Mesenchymal stem cell (in vitro differentiated cells and primary cell): ENCODE results near the gene WDR18.
A peak's percentile ranks its signal among the peaks of the same experiment; 100 is the strongest.
"Not testable (repeated sequence)": the region's sequence is repeated elsewhere in the genome, so short reads cannot be mapped to it uniquely, and the experiment has no call there.

ENCODE experiments used
- DNase-seq: peaks from one replicate; pipeline ENCODE4 v3.0.0-alpha.2; 2013
- H2AFZ ChIP-seq: one replicate; pipeline ENCODE4 v1.6.1; 2013; ENCODE audit warnings: low read depth, mild to moderate bottlenecking, control low read depth, inconsistent platforms, low read length, moderate library complexity
- H2AK5ac ChIP-seq: 2 replicates; pipeline ENCODE4 v1.6.1; 2013; ENCODE audit warnings: low read length, moderate library complexity, mild to moderate bottlenecking, inconsistent platforms; ENCODE audit not compliant: severe bottlenecking
- H2BK120ac ChIP-seq: one replicate; pipeline ENCODE4 v1.6.1; 2013; ENCODE audit warnings: low read depth, mild to moderate bottlenecking, inconsistent platforms, low read length, moderate library complexity
- H2BK12ac ChIP-seq, 2 experiments: one replicate each; pipeline ENCODE4 v1.6.1; 2013; ENCODE audit warnings: inconsistent platforms in 2 of 2, low read length in 2 of 2, mild to moderate bottlenecking in 2 of 2, moderate library complexity in 2 of 2, control low read depth in 1 of 2
- H2BK15ac ChIP-seq: one replicate; pipeline ENCODE4 v1.6.1; 2013; ENCODE audit warnings: mild to moderate bottlenecking, low read depth, inconsistent platforms; ENCODE audit not compliant: poor library complexity, severe bottlenecking
- H2BK5ac ChIP-seq: 2 replicates; pipeline ENCODE4 v1.6.1; 2013; ENCODE audit warnings: low read depth, mild to moderate bottlenecking, low read length, control low read depth, inconsistent platforms; ENCODE audit not compliant: poor library complexity, severe bottlenecking
- H3K14ac ChIP-seq, 2 experiments: one replicate each; pipeline ENCODE4 v1.6.1; 2013; ENCODE audit warnings: inconsistent platforms in 2 of 2, low read length in 2 of 2, control low read depth in 1 of 2, mild to moderate bottlenecking in 1 of 2, moderate library complexity in 1 of 2
- H3K18ac ChIP-seq, 2 experiments: one replicate each; pipeline ENCODE4 v1.6.1; 2013; ENCODE audit warnings: inconsistent platforms in 2 of 2, low read length in 2 of 2, control low read depth in 1 of 2, low read depth in 1 of 2, mild to moderate bottlenecking in 1 of 2
- H3K23ac ChIP-seq, 2 experiments: one replicate each; pipeline ENCODE4 v1.6.1; 2013; ENCODE audit warnings: inconsistent platforms in 2 of 2, low read length in 2 of 2, mild to moderate bottlenecking in 2 of 2, moderate library complexity in 2 of 2, control low read depth in 1 of 2
- H3K27ac ChIP-seq: 2 replicates; pipeline ENCODE4 v1.5.1; 2013; ENCODE audit warnings: mild to moderate bottlenecking, moderate library complexity, low read length, control low read depth, inconsistent platforms; ENCODE audit not compliant: poor library complexity, severe bottlenecking
- H3K27me3 ChIP-seq, 2 experiments: 2 replicates each; pipeline versions ENCODE4 v1.6.1 to v1.7.0; 2013; ENCODE audit warnings: low read length in 2 of 2, mild to moderate bottlenecking in 2 of 2, moderate library complexity in 2 of 2, control low read depth in 1 of 2, inconsistent platforms in 1 of 2; ENCODE audit not compliant: control insufficient read depth in 1 of 2, insufficient read depth in 1 of 2
- H3K36me3 ChIP-seq, 2 experiments: 2 replicates each; pipeline versions ENCODE4 v1.6.1 to v1.7.0; 2013; ENCODE audit warnings: low read length in 2 of 2, control low read depth in 1 of 2, inconsistent platforms in 1 of 2, low read depth in 1 of 2, mild to moderate bottlenecking in 1 of 2; ENCODE audit not compliant: insufficient read depth in 2 of 2, control insufficient read depth in 1 of 2
- H3K4ac ChIP-seq, 2 experiments: one replicate each; pipeline ENCODE4 v1.6.1; 2013; ENCODE audit warnings: inconsistent platforms in 2 of 2, low read length in 2 of 2, mild to moderate bottlenecking in 2 of 2, moderate library complexity in 2 of 2, control low read depth in 1 of 2, low read depth in 1 of 2
- H3K4me1 ChIP-seq: 2 replicates; pipeline ENCODE4 v1.6.1; 2013; ENCODE audit warnings: low read depth, low read length, control low read depth; ENCODE audit not compliant: control insufficient read depth, insufficient read depth
- H3K4me2 ChIP-seq: 2 replicates; pipeline ENCODE4 v1.6.1; 2013; ENCODE audit warnings: low read length, mild to moderate bottlenecking, inconsistent platforms; ENCODE audit not compliant: poor library complexity, severe bottlenecking
- H3K4me3 ChIP-seq, 2 experiments: 2 replicates each; pipeline versions ENCODE4 v1.5.1 to v1.7.0; 2013; ENCODE audit warnings: low read length in 2 of 2, mild to moderate bottlenecking in 2 of 2, control low read depth in 1 of 2, low read depth in 1 of 2; ENCODE audit not compliant: insufficient read depth in 1 of 2
- H3K79me1 ChIP-seq: replicated peaks from 2 replicates; pipeline ENCODE4 v1.6.1; 2013; ENCODE audit warnings: mild to moderate bottlenecking, control low read depth, low read length, inconsistent platforms; ENCODE audit not compliant: poor library complexity, severe bottlenecking
- H3K9ac ChIP-seq: 2 replicates; pipeline ENCODE4 v1.7.0; 2013; ENCODE audit warnings: mild to moderate bottlenecking, low read length, moderate library complexity
- H3K9me3 ChIP-seq: 2 replicates; pipeline ENCODE4 v1.7.0; 2013; ENCODE audit warnings: mild to moderate bottlenecking, low read length; ENCODE audit not compliant: control insufficient read depth
- H4K8ac ChIP-seq: one replicate; pipeline ENCODE4 v1.6.1; 2013; ENCODE audit warnings: inconsistent platforms, mild to moderate bottlenecking, low read length, moderate library complexity
- H4K91ac ChIP-seq: one replicate; pipeline ENCODE4 v1.6.1; 2013; ENCODE audit warnings: mild to moderate bottlenecking, low read length, inconsistent platforms
- WGBS: methylation state at CpG from one replicate; pipeline ENCODE4 v1.1.7; 2013; ENCODE audit warnings: mixed read lengths; 5-methylcytosine and 5-hydroxymethylcytosine counted together

WDR18 gene

GRCh38 chr19:1019616-1019961, 35.4 kb downstream of the WDR18 start:
- peak overlapping the region; percentile 73 to 96 for H3K4me3 ChIP-seq
- peak overlapping the region in 1 of 2 experiments; percentile 46 for H3K23ac ChIP-seq
- H2BK120ac ChIP-seq: no peak overlapping the region
- H2BK15ac ChIP-seq: no peak overlapping the region
- no peak overlapping the region for H2BK5ac ChIP-seq
- peak overlapping the region; percentile 96 for H3K4me2 ChIP-seq
- H3K36me3 ChIP-seq: peaks cover 0 to 35% of the 10 kb centered on the region in 2 experiments
- no peak overlapping the region for H3K27ac ChIP-seq
- H3K14ac ChIP-seq: peak overlapping the region in 1 of 2 experiments; percentile 61
- no peak overlapping the region for H2AK5ac ChIP-seq
- WGBS: 86% methylated on average over 18 of the region's 18 CpGs
- H4K91ac ChIP-seq: no peak overlapping the region
- no peak overlapping the region for H4K8ac ChIP-seq
- no peaks in the 10 kb centered on the region for H3K79me1 ChIP-seq
- no peak overlapping the region for H3K4ac ChIP-seq
- no peaks in the 10 kb centered on the region for H3K27me3 ChIP-seq
- H3K9ac ChIP-seq: peak overlapping the region; percentile 90
- no peak overlapping the region for H2BK12ac ChIP-seq
- no peak overlapping the region for H3K18ac ChIP-seq
- H3K9me3 ChIP-seq: no peaks in the 10 kb centered on the region
- peaks cover 53% of the 10 kb centered on the region for H3K4me1 ChIP-seq
- no peak overlapping the region for H2AFZ ChIP-seq
- DNase-seq: no peak

- Histone ChIP-seq H2BK12ac (peak overlapping the region in 1 of 2 experiments; percentile 51), H3K4me3 (peak overlapping the region; percentile 73 to 96), H3K36me3 (peaks cover 0 to 29% of the 10 kb centered on the region in 2 experiments), H3K4me1 (peaks cover 51% of the 10 kb centered on the region), H3K4me2 (peak overlapping the region; percentile 96), H2AK5ac (no peak overlapping the region), H3K9me3 (no peaks in the 10 kb centered on the region), H3K4ac (peak overlapping the region; percentile 52 to 69), H3K23ac (peak overlapping the region in 1 of 2 experiments; percentile 94), H3K14ac (peak overlapping the region in 1 of 2 experiments; percentile 94), H2BK15ac (peak overlapping the region; percentile 56), H3K27me3 (no peaks in the 10 kb centered on the region), H2BK120ac (peak overlapping the region; percentile 84), H3K27ac (no peak overlapping the region), H4K8ac (peak overlapping the region; percentile 80), H4K91ac (peak overlapping the region; percentile 29), H2BK5ac (peak overlapping the region; percentile 9), H3K79me1 (no peaks in the 10 kb centered on the region), H3K18ac (peak overlapping the region; percentile 94 to 96), H2AFZ (no peak overlapping the region), H3K9ac (peak overlapping the region; percentile 90)
- WGBS: 6% methylated on average over 51 of the region's 60 CpGs
- DNase-seq: no peak
These were observed 36.1 kb downstream of the WDR18 start for GRCh38 chr19:1019980-1020867.

- Histone ChIP-seq H3K9me3 (no peaks in the 10 kb centered on the region), H2AK5ac (no peak within 1 kb of the TSS), H2AFZ (no peak within 1 kb of the TSS), H2BK15ac (peak within 1 kb of the TSS; percentile 56), H3K9ac (peak within 1 kb of the TSS; percentile 90), H3K27ac (peak within 1 kb of the TSS; percentile 79), H4K91ac (peak within 1 kb of the TSS; percentile 29), H3K79me1 (no peaks in the 10 kb centered on the region), H2BK12ac (peak within 1 kb of the TSS in 1 of 2 experiments; percentile 51), H3K4me3 (peak within 1 kb of the TSS; percentile 73 to 96), H3K14ac (peak within 1 kb of the TSS in 1 of 2 experiments; percentile 94), H2BK120ac (peak within 1 kb of the TSS; percentile 84), H3K27me3 (no peaks in the 10 kb centered on the region), H2BK5ac (peak within 1 kb of the TSS; percentile 9), H3K4me1 (peaks cover 47% of the 10 kb centered on the region), H3K36me3 (peaks cover 0 to 25% of the 10 kb centered on the region in 2 experiments), H3K18ac (peak within 1 kb of the TSS; percentile 94 to 96), H4K8ac (peak within 1 kb of the TSS; percentile 80), H3K4ac (peak within 1 kb of the TSS; percentile 52 to 69), H3K4me2 (peak within 1 kb of the TSS; percentile 96), H3K23ac (peak within 1 kb of the TSS in 1 of 2 experiments; percentile 94)
- DNase-seq: peak; percentile 97
- whole genome bisulfite sequencing: under 1% methylated on average over 43 of the region's 68 CpGs
These were observed 36.8 kb downstream of the WDR18 start, which contains the start of gene TMEM259 for GRCh38 chr19:1020868-1021425. Gene TMEM259, minus strand, starts transcription at chr19:1021123. Its CDS starts 127 bp downstream, at chr19:1020996.

GRCh38 chr19:1023883-1024188, 39.7 kb downstream of the WDR18 start:
- not testable (repeated sequence) for H3K27ac ChIP-seq, H2BK5ac ChIP-seq, H3K9me3 ChIP-seq, H2AK5ac ChIP-seq, H3K4ac ChIP-seq, H2BK120ac ChIP-seq, H3K23ac ChIP-seq, H3K14ac ChIP-seq, H2BK12ac ChIP-seq, DNase-seq, H3K79me1 ChIP-seq, H3K4me3 ChIP-seq, H2BK15ac ChIP-seq, H3K18ac ChIP-seq, H4K91ac ChIP-seq, H3K9ac ChIP-seq, H4K8ac ChIP-seq, H3K4me2 ChIP-seq, H3K27me3 ChIP-seq, H2AFZ ChIP-seq
- H3K4me1 ChIP-seq: peaks cover 21% of the 10 kb centered on the region
- peaks cover 0 to 15% of the 10 kb centered on the region in 2 experiments for H3K36me3 ChIP-seq
- 96% methylated on average over 5 of the region's 5 CpGs for WGBS
